Panc1 (cell line): Measurements from ENCODE around the gene KPNB1. TPM values are rescaled to one million over a fixed set of nuclear protein-coding genes. Genes with fewer than 3 reads are reported as not detected.

Experiments
- ATAC-seq: fragments of 200-7000 bp; cut with Tn5 transposase; 2 replicates; pipeline ENCODE4 v1.9.1; 2020; ENCODE audit warnings: mild to moderate bottlenecking, moderate library complexity
- BruUV-seq: library from RNA; stranded (reverse); fragments of 400-500 nt; replicated peaks from 2 replicates; lab custom pipeline; 2021; lab: Mats Ljungman, UMichigan
- CTCF ChIA-PET: fragments of 300-600 bp; sonication (Branson Sonifier 250); formaldehyde crosslinking; loops from one replicate; lab custom pipeline; 2022; ENCODE audit warnings: antibody characterized with exemption; lab: Charles Lee
- POLR2A ChIA-PET: fragments of 300-600 bp; sonication (Branson Sonifier 250); formaldehyde crosslinking; loops from one replicate; lab custom pipeline; 2022; ENCODE audit warnings: antibody characterized with exemption; lab: Charles Lee
- DNase-seq: peaks from one replicate; pipeline ENCODE4 v3.0.0-alpha.2; 2010; ENCODE audit warnings: low read depth, low spot score
- H3K27ac ChIP-seq: 2 replicates; pipeline ENCODE4 v1.5.1; 2011; ENCODE audit warnings: mild to moderate bottlenecking, low read length, inconsistent platforms
- H3K27me3 ChIP-seq: fragments of 200-500 bp; sonication (Bioruptor generic); 2 replicates; pipeline ENCODE4 v1.6.0; 2014; ENCODE audit warnings: low read length, inconsistent platforms; ENCODE audit not compliant: control insufficient read depth, insufficient read depth
- H3K36me3 ChIP-seq: fragments of 200-500 bp; sonication (Bioruptor generic); 2 replicates; pipeline ENCODE4 v1.5.1; 2014; ENCODE audit warnings: inconsistent platforms, mild to moderate bottlenecking, low read length, moderate library complexity; ENCODE audit not compliant: control insufficient read depth, insufficient read depth
- H3K4me1 ChIP-seq: 2 replicates; pipeline ENCODE4 v1.5.1; 2011; ENCODE audit warnings: inconsistent platforms, mild to moderate bottlenecking, low read length, moderate library complexity; ENCODE audit not compliant: control insufficient read depth, insufficient read depth
- H3K4me3 ChIP-seq, 2 experiments: 2 replicates each; pipeline ENCODE4 v1.5.1; 2011 to 2012; ENCODE audit warnings: low read depth in 2 of 2, low read length in 2 of 2, mild to moderate bottlenecking in 2 of 2, inconsistent platforms in 1 of 2, moderate library complexity in 1 of 2
- H3K9me3 ChIP-seq: fragments of 200-500 bp; sonication (Bioruptor generic); 2 replicates; pipeline ENCODE4 v1.5.1; 2014; ENCODE audit warnings: low read depth, mild to moderate bottlenecking, inconsistent platforms, low read length, moderate library complexity; ENCODE audit not compliant: control insufficient read depth, insufficient read depth
- POLR2AphosphoS5 ChIP-seq: IDR thresholded peaks from 2 replicates; pipeline ENCODE4 v1.6.1; 2012; ENCODE audit warnings: mild to moderate bottlenecking, low read depth, low read length, moderate library complexity
- SIN3A ChIP-seq: IDR thresholded peaks from 2 replicates; pipeline ENCODE4 v1.6.1; 2012; ENCODE audit warnings: low read depth, mild to moderate bottlenecking, low read length, moderate library complexity, borderline replicate concordance; ENCODE audit not compliant: insufficient read depth
- TCF7L2 ChIP-seq: IDR thresholded peaks from 2 replicates; pipeline ENCODE4 v1.6.1; 2011; ENCODE audit warnings: mild to moderate bottlenecking, low read depth, low read length, inconsistent platforms
- in situ Hi-C: cut with HindIII; loops from 2 replicates; pipeline ENCODE4 v1.10.0; 2016; ENCODE audit warnings: low sequenced_read_pairs, low pct_unique_long_range_greater_than_20kb
- intact Hi-C: fragments of 100-400 bp; cut with micrococcal nuclease; formaldehyde crosslinking; loops from one replicate; pipeline ENCODE4 v1.10.0; 2022; ENCODE audit not compliant: unreplicated experiment
- total RNA-seq: library from RNA; stranded (reverse); gene quantifications from one replicate; pipeline ENCODE4 v1.2.1, GENCODE V29; 2021; ENCODE audit not compliant: unreplicated experiment
- TF ChIP-seq, protein P1 (sequence below), 2 experiments: IDR thresholded peaks; 2 replicates each; pipeline ENCODE4 v1.6.1; 2011 to 2012; ENCODE audit warnings: low read depth in 2 of 2, control low read depth in 1 of 2, low read length in 1 of 2, mild to moderate bottlenecking in 1 of 2, moderate library complexity in 1 of 2; ENCODE audit not compliant: insufficient read depth in 1 of 2
- TF ChIP-seq, protein P2 (sequence below): fragments of 450-650 bp; IDR thresholded peaks from 2 replicates; pipeline ENCODE4 v1.5.1; 2017; ENCODE audit warnings: mild to moderate bottlenecking

KPNB1 gene
- total RNA-seq, 1 experiment from 2014 or later, result 666 TPM

DNA sequence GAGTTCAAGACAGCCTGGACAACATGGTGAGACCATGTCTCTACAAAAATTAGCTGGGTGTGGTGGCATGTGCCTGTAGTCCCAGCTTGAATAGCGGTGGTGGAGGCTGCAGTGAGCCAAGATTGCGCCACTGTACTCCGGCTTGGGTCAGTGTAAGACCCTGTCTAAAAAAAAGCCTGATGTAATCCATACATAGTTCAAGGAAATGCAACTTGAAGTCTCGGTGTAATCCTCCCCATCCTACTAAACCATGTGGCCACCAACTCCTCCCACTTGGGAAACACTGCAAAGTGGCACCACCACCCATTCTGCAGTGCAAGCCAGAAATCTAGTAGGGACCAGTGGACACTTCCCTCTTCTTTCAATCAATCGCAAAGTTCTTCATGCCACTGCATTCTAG is 5.4 kb upstream of the KPNB1 start:
- H3K4me1 ChIP-seq, result peaks cover 8% of the 10 kb centered on the region; the same call in 1 of the 2 replicates
- TF ChIP-seq, protein P1, sequence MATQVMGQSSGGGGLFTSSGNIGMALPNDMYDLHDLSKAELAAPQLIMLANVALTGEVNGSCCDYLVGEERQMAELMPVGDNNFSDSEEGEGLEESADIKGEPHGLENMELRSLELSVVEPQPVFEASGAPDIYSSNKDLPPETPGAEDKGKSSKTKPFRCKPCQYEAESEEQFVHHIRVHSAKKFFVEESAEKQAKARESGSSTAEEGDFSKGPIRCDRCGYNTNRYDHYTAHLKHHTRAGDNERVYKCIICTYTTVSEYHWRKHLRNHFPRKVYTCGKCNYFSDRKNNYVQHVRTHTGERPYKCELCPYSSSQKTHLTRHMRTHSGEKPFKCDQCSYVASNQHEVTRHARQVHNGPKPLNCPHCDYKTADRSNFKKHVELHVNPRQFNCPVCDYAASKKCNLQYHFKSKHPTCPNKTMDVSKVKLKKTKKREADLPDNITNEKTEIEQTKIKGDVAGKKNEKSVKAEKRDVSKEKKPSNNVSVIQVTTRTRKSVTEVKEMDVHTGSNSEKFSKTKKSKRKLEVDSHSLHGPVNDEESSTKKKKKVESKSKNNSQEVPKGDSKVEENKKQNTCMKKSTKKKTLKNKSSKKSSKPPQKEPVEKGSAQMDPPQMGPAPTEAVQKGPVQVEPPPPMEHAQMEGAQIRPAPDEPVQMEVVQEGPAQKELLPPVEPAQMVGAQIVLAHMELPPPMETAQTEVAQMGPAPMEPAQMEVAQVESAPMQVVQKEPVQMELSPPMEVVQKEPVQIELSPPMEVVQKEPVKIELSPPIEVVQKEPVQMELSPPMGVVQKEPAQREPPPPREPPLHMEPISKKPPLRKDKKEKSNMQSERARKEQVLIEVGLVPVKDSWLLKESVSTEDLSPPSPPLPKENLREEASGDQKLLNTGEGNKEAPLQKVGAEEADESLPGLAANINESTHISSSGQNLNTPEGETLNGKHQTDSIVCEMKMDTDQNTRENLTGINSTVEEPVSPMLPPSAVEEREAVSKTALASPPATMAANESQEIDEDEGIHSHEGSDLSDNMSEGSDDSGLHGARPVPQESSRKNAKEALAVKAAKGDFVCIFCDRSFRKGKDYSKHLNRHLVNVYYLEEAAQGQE (IDR thresholded peaks at IDR 0.05; ENCODE audit: insufficient read depth in 1 of 2, low read depth in 2 of 2, low read length in 1 of 2), result no peak
- TF ChIP-seq POLR2AphosphoS5, result no peak
- no peak for TF ChIP-seq SIN3A
- no peak for TF ChIP-seq TCF7L2
- TF ChIP-seq, protein P2, sequence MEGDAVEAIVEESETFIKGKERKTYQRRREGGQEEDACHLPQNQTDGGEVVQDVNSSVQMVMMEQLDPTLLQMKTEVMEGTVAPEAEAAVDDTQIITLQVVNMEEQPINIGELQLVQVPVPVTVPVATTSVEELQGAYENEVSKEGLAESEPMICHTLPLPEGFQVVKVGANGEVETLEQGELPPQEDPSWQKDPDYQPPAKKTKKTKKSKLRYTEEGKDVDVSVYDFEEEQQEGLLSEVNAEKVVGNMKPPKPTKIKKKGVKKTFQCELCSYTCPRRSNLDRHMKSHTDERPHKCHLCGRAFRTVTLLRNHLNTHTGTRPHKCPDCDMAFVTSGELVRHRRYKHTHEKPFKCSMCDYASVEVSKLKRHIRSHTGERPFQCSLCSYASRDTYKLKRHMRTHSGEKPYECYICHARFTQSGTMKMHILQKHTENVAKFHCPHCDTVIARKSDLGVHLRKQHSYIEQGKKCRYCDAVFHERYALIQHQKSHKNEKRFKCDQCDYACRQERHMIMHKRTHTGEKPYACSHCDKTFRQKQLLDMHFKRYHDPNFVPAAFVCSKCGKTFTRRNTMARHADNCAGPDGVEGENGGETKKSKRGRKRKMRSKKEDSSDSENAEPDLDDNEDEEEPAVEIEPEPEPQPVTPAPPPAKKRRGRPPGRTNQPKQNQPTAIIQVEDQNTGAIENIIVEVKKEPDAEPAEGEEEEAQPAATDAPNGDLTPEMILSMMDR, result no peak
- no peaks in the 10 kb centered on the region for H3K9me3 ChIP-seq
- H3K4me3 ChIP-seq, result no peak overlapping the region
- ATAC-seq (no peak), DNase-seq (no peak)
- BruUV-seq, result no TSS peak
- ChIA-PET CTCF (no interaction called here), POLR2A (interaction anchor here (0.6 kb wide), 1 partner anchor 14 kb away, joined by 5 read pairs; no protein-coding TSS in a partner anchor)
- H3K36me3 ChIP-seq, result no peaks in the 10 kb centered on the region; the same call in 1 of the 2 replicates
- in situ Hi-C loops, result no loop called here
- H3K27me3 ChIP-seq, result no peaks in the 10 kb centered on the region
- H3K27ac ChIP-seq, result no peak overlapping the region
- intact Hi-C loops, result no loop called here

DNA sequence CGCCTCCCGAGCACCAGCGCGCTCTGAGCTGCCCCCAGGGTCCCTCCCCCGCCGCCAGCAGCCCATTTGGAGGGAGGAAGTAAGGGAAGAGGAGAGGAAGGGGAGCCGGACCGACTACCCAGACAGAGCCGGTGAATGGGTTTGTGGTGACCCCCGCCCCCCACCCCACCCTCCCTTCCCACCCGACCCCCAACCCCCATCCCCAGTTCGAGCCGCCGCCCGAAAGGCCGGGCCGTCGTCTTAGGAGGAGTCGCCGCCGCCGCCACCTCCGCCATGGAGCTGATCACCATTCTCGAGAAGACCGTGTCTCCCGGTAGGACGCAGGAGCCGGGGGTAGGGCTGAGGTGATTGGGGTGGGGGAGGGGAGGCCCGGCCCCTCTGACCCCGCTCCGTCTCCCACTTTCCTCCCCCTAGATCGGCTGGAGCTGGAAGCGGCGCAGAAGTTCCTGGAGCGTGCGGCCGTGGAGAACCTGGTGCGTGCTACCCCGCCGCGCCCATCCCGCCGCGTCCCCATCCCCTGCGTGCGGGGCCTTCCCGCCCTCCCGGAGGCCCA is 329 bp downstream of the KPNB1 start:
- BruUV-seq, result no TSS peak

More for the DNA sequence above, 329 bp downstream of the KPNB1 start:
- POLR2A ChIA-PET, result interaction anchor here (0.7 to 1.1 kb wide), 5 partner anchors 12 to 181 kb away, joined by 3 to 10 read pairs (median 4); partner anchors contain the start of genes LRRC46 and MRPL10
- ATAC-seq (peak; percentile 29), DNase-seq (no peak)
- Histone ChIP-seq H3K9me3 (no peaks in the 10 kb centered on the region), H3K36me3 (peaks cover 37% of the 10 kb centered on the region), H3K4me3 (peak overlapping the region; percentile 64 to 88), H3K27ac (peak overlapping the region; percentile 77; the same call in 1 of the 2 replicates), H3K4me1 (peaks cover 44% of the 10 kb centered on the region), H3K27me3 (no peaks in the 10 kb centered on the region)
- in situ Hi-C loops, result no loop called here
- CTCF ChIA-PET, result interaction anchor here (0.6 kb wide), 1 partner anchor 336 kb away, joined by 3 read pairs; no protein-coding TSS in a partner anchor
- TF ChIP-seq, protein P2, result no peak
- TF ChIP-seq TCF7L2, result no peak
- no peak for TF ChIP-seq SIN3A
- TF ChIP-seq, protein P1 (IDR thresholded peaks at IDR 0.05; ENCODE audit: insufficient read depth in 1 of 2, low read depth in 2 of 2, low read length in 1 of 2), result no peak
- TF ChIP-seq POLR2AphosphoS5, result peak; percentile 74; the same call in 1 of the 2 replicates
- intact Hi-C loops, result no loop called here
